NCI-H2196 treated with DMSO at 0.1 percent for 48 hours (cell line): ENCODE measurements around the gene CREB5.

Experiments
- DNase-seq: peaks from one replicate; lab custom pipeline; 2025; ENCODE audit not compliant: unreplicated experiment; lab: John Stamatoyannopoulos, UW

Gene CREB5

GRCh38 chr7:28872226-28872625 lies 459.9 kb downstream of the CREB5 start:
- no peak for DNase-seq

- DNase-seq = no peak
Observed at GRCh38 chr7:28873365-28873764, 461.0 kb downstream of the CREB5 start.

GRCh38 chr7:28874001-28874400 lies 461.7 kb downstream of the CREB5 start:
- no peak for DNase-seq
